ENCODE results near the gene MEGF8.

MEGF8 gene

GRCh38 chr19:42421591-42422031 is 96.2 kb downstream of the MEGF8 start:
- no peak for DNase-seq

GRCh38 chr19:42422092-42422900 is 96.9 kb downstream of the MEGF8 start:
- peak; percentile 4 for DNase-seq

- DNase-seq = peak; percentile 42
Measured at GRCh38 chr19:42422901-42423461, 97.5 kb downstream of the MEGF8 start.

- DNase-seq = peak; percentile 92
Measured at GRCh38 chr19:42423462-42424344, 98.3 kb downstream of the MEGF8 start.

GRCh38 chr19:42424345-42424707 is 98.9 kb downstream of the MEGF8 start:
- no peak for DNase-seq

- no peak for DNase-seq
Measured at GRCh38 chr19:42424712-42425131, 99.3 kb downstream of the MEGF8 start.

- DNase-seq = no peak
Measured at GRCh38 chr19:42426643-42427042, 101.2 kb downstream of the MEGF8 start.

GRCh38 chr19:42427313-42427712 is 101.9 kb downstream of the MEGF8 start, which contains the start of gene LIPE:
LIPE (minus strand) TSS chr19:42427388; CDS start chr19:42427149, 239 bp downstream.
- no peak for DNase-seq

Measured in CD4-positive, alpha-beta T cell treated with Interferon gamma for 1 hour (primary cell).